SJSA1 (cell line): ENCODE measurements around the gene DEAF1. TPM values are rescaled to one million over a fixed set of nuclear protein-coding genes. Genes with fewer than 3 reads are reported as not detected.
"Not testable (repeated sequence)": the region's sequence is repeated elsewhere in the genome, so short reads cannot be mapped to it uniquely, and the experiment has no call there.

Experiments
- DNase-seq, 2 experiments: peaks; one replicate each; pipeline ENCODE4 v3.0.0-alpha.2; 2015 to 2020; ENCODE audit warnings: low spot score in 2 of 2, low read depth in 1 of 2
- H3K27ac ChIP-seq: fragments of 250-450 bp; sonication (Bioruptor Pico); 2 replicates; pipeline ENCODE4 v1.5.1; 2020; ENCODE audit warnings: mild to moderate bottlenecking, moderate library complexity
- H3K27me3 ChIP-seq: fragments of 250-450 bp; sonication (Bioruptor Pico); replicated peaks from 2 replicates; pipeline ENCODE4 v1.5.1; 2020; ENCODE audit warnings: mild to moderate bottlenecking, moderate library complexity
- H3K36me3 ChIP-seq: fragments of 250-450 bp; sonication (Bioruptor Pico); 2 replicates; pipeline ENCODE4 v1.5.1; 2020; ENCODE audit warnings: mild to moderate bottlenecking
- H3K4me1 ChIP-seq: fragments of 250-450 bp; sonication (Bioruptor Pico); replicated peaks from 2 replicates; pipeline ENCODE4 v1.6.1; 2021; ENCODE audit warnings: mild to moderate bottlenecking
- H3K4me3 ChIP-seq: fragments of 250-450 bp; sonication (Bioruptor Pico); 2 replicates; pipeline ENCODE4 v1.5.1; 2020; ENCODE audit warnings: mild to moderate bottlenecking
- H3K9me3 ChIP-seq: fragments of 250-450 bp; sonication (Bioruptor Pico); replicated peaks from 2 replicates; pipeline ENCODE4 v1.5.1; 2020; ENCODE audit warnings: mild to moderate bottlenecking
- total RNA-seq: library from RNA; depleted of rRNA; stranded (reverse); fragments of >200 nt; shearing (Covaris generic); gene quantifications from 2 replicates; pipeline ENCODE4 v1.2.3, GENCODE V29; 2014

DEAF1 gene
- total RNA-seq, 1 experiment from 2014 or later: 8.0 TPM

- H3K27me3 ChIP-seq, H3K4me3 ChIP-seq: not testable (repeated sequence)
Observed at GRCh38 chr11:647672-648158, 47.3 kb downstream of the DEAF1 start.

GRCh38 chr11:646214-646613 is 48.8 kb downstream of the DEAF1 start:
- H3K36me3 ChIP-seq: no peaks in the 10 kb centered on the region
- H3K9me3 ChIP-seq: no peaks in the 10 kb centered on the region
- DNase-seq: no peak
- no peaks in the 10 kb centered on the region for H3K4me1 ChIP-seq
- H3K27me3 ChIP-seq: no peaks in the 10 kb centered on the region
- H3K4me3 ChIP-seq: no peak overlapping the region
- H3K27ac ChIP-seq: no peak overlapping the region

More at GRCh38 chr11:647672-648158, 47.3 kb downstream of the DEAF1 start:
- H3K36me3 ChIP-seq, H3K4me1 ChIP-seq, DNase-seq, H3K27ac ChIP-seq, H3K9me3 ChIP-seq: not testable (repeated sequence)

- no peak for DNase-seq
- Histone ChIP-seq H3K27ac (no peak overlapping the region), H3K36me3 (no peaks in the 10 kb centered on the region), H3K9me3 (no peaks in the 10 kb centered on the region), H3K4me1 (no peaks in the 10 kb centered on the region), H3K27me3 (no peaks in the 10 kb centered on the region), H3K4me3 (no peak overlapping the region)
Observed at GRCh38 chr11:645536-645935, 49.5 kb downstream of the DEAF1 start.

GRCh38 chr11:643849-644738 is 50.9 kb downstream of the DEAF1 start:
- no peaks in the 10 kb centered on the region for H3K4me1 ChIP-seq
- no peaks in the 10 kb centered on the region for H3K36me3 ChIP-seq
- no peak for DNase-seq
- H3K4me3 ChIP-seq: no peak overlapping the region
- no peak overlapping the region for H3K27ac ChIP-seq
- H3K27me3 ChIP-seq: no peaks in the 10 kb centered on the region
- H3K9me3 ChIP-seq: no peaks in the 10 kb centered on the region

- H3K4me3 ChIP-seq: no peak overlapping the region
- no peak overlapping the region for H3K27ac ChIP-seq
- DNase-seq: no peak
- H3K9me3 ChIP-seq: no peaks in the 10 kb centered on the region
- no peaks in the 10 kb centered on the region for H3K4me1 ChIP-seq
- H3K27me3 ChIP-seq: no peaks in the 10 kb centered on the region
- H3K36me3 ChIP-seq: no peaks in the 10 kb centered on the region
Observed at GRCh38 chr11:643366-643765, 51.7 kb downstream of the DEAF1 start.

GRCh38 chr11:641806-642370 is 53.1 kb downstream of the DEAF1 start:
- no peaks in the 10 kb centered on the region for H3K9me3 ChIP-seq
- H3K27ac ChIP-seq: no peak overlapping the region
- no peak for DNase-seq
- H3K4me3 ChIP-seq: no peak overlapping the region
- no peaks in the 10 kb centered on the region for H3K4me1 ChIP-seq
- H3K27me3 ChIP-seq: no peaks in the 10 kb centered on the region
- no peaks in the 10 kb centered on the region for H3K36me3 ChIP-seq

GRCh38 chr11:640021-640706 is 54.9 kb downstream of the DEAF1 start:
- no peaks in the 10 kb centered on the region for H3K9me3 ChIP-seq
- no peak overlapping the region for H3K4me3 ChIP-seq
- no peak for DNase-seq
- H3K36me3 ChIP-seq: no peaks in the 10 kb centered on the region
- no peaks in the 10 kb centered on the region for H3K4me1 ChIP-seq
- H3K27ac ChIP-seq: no peak overlapping the region
- H3K27me3 ChIP-seq: no peaks in the 10 kb centered on the region

GRCh38 chr11:639332-639955 is 55.6 kb downstream of the DEAF1 start:
- Histone ChIP-seq H3K9me3 (no peaks in the 10 kb centered on the region), H3K36me3 (no peaks in the 10 kb centered on the region), H3K27ac (no peak overlapping the region), H3K27me3 (no peaks in the 10 kb centered on the region), H3K4me3 (no peak overlapping the region), H3K4me1 (no peaks in the 10 kb centered on the region)
- DNase-seq: no peak

GRCh38 chr11:638631-639331 is 56.2 kb downstream of the DEAF1 start:
- DNase-seq: no peak

GRCh38 chr11:637593-638521 is 57.2 kb downstream of the DEAF1 start:
- no peak overlapping the region for H3K27ac ChIP-seq
- H3K4me1 ChIP-seq: no peaks in the 10 kb centered on the region
- no peaks in the 10 kb centered on the region for H3K9me3 ChIP-seq
- no peak for DNase-seq
- no peaks in the 10 kb centered on the region for H3K36me3 ChIP-seq
- H3K27me3 ChIP-seq: no peaks in the 10 kb centered on the region
- H3K4me3 ChIP-seq: no peak overlapping the region

More at GRCh38 chr11:638631-639331, 56.2 kb downstream of the DEAF1 start:
- Histone ChIP-seq H3K27ac (no peak overlapping the region), H3K9me3 (no peaks in the 10 kb centered on the region), H3K4me3 (no peak overlapping the region), H3K36me3 (no peaks in the 10 kb centered on the region), H3K4me1 (no peaks in the 10 kb centered on the region), H3K27me3 (no peaks in the 10 kb centered on the region)

GRCh38 chr11:637333-637592 is 57.8 kb downstream of the DEAF1 start:
- H3K4me3 ChIP-seq: no peak overlapping the region
- DNase-seq: no peak
- no peaks in the 10 kb centered on the region for H3K9me3 ChIP-seq

GRCh38 chr11:636511-637332 is 58.3 kb downstream of the DEAF1 start, which contains the start of gene DRD4:
TSS of gene DRD4 (plus strand) at chr11:637269. CDS start at chr11:637305, 36 bp downstream.
- H3K4me1 ChIP-seq: no peaks in the 10 kb centered on the region
- H3K4me3 ChIP-seq: no peak within 1 kb of the TSS
- no peak within 1 kb of the TSS for H3K27ac ChIP-seq
- H3K27me3 ChIP-seq: no peaks in the 10 kb centered on the region
- no peaks in the 10 kb centered on the region for H3K36me3 ChIP-seq
- DNase-seq: no peak
- no peaks in the 10 kb centered on the region for H3K9me3 ChIP-seq

More at GRCh38 chr11:637333-637592, 57.8 kb downstream of the DEAF1 start:
- no peak overlapping the region for H3K27ac ChIP-seq
- no peaks in the 10 kb centered on the region for H3K27me3 ChIP-seq
- no peaks in the 10 kb centered on the region for H3K4me1 ChIP-seq
- no peaks in the 10 kb centered on the region for H3K36me3 ChIP-seq
